Left ventricle myocardium inferior (tissue), 1 donor: Measurements from ENCODE around the gene MSRB2. TPM values are rescaled to one million over a fixed set of nuclear protein-coding genes. Genes with fewer than 3 reads are reported as not detected.

Experiments
- DNase-seq: peaks from one replicate; pipeline ENCODE4 v3.0.0-alpha.2; 2020
- H3K27ac ChIP-seq: fragments of 200-600 bp; replicated peaks from 2 replicates; pipeline ENCODE4 v1.8.0; 2021
- H3K27me3 ChIP-seq: fragments of 200-600 bp; 2 replicates; pipeline ENCODE4 v1.8.0; 2021; ENCODE audit warnings: low read depth
- H3K36me3 ChIP-seq: fragments of 200-600 bp; 2 replicates; pipeline ENCODE4 v1.8.0; 2021
- H3K4me1 ChIP-seq: fragments of 200-600 bp; 2 replicates; pipeline ENCODE4 v1.8.0; 2021
- H3K4me3 ChIP-seq: fragments of 200-600 bp; 2 replicates; pipeline ENCODE4 v1.8.0; 2021; ENCODE audit warnings: mild to moderate bottlenecking, moderate library complexity
- H3K9me3 ChIP-seq: fragments of 200-600 bp; replicated peaks from 2 replicates; pipeline ENCODE4 v1.8.0; 2021
- CTCF ChIP-seq: fragments of 200-600 bp; IDR thresholded peaks from 2 replicates; pipeline ENCODE4 v1.8.0; 2021; ENCODE audit warnings: antibody characterized with exemption, mild to moderate bottlenecking, borderline replicate concordance
- intact Hi-C: fragments of 100-400 bp; cut with micrococcal nuclease; formaldehyde crosslinking; loops from one replicate; pipeline ENCODE4 v1.11.0; 2022
- total RNA-seq: library from RNA; stranded (reverse); fragmentation: NEBNext Ultra II Directional; extraction: Animal tissue kit (Norgen Biotek cat#: 25700); gene quantifications from one replicate; pipeline ENCODE4 v1.2.1, GENCODE V29; 2021
- donor health status: DM: no; HTN: yes; CAD: no; lungs with severe emphysema.

The MSRB2 gene
- total RNA-seq, 1 donor from 2014 or later = 146 TPM

- TF ChIP-seq CTCF = no peak
- intact Hi-C loops = no loop called here
- Histone ChIP-seq H3K4me3 (no peak overlapping the region), H3K36me3 (no peaks in the 10 kb centered on the region), H3K27me3 (peaks cover 17% of the 10 kb centered on the region), H3K27ac (no peak overlapping the region), H3K4me1 (peaks cover 5% of the 10 kb centered on the region), H3K9me3 (no peaks in the 10 kb centered on the region)
- DNase-seq = no peak
Measured at GRCh38 chr10:23073527-23073926, 21.9 kb upstream of the MSRB2 start.

GRCh38 chr10:23075672-23076071, 19.7 kb upstream of the MSRB2 start:
- intact Hi-C loops = no loop called here
- Histone ChIP-seq H3K9me3 (no peaks in the 10 kb centered on the region), H3K4me3 (no peak overlapping the region), H3K27ac (no peak overlapping the region), H3K36me3 (no peaks in the 10 kb centered on the region), H3K27me3 (peaks cover 22% of the 10 kb centered on the region), H3K4me1 (no peaks in the 10 kb centered on the region)
- no peak for TF ChIP-seq CTCF
- DNase-seq = no peak

- no peak overlapping the region for H3K4me3 ChIP-seq
- no peak for TF ChIP-seq CTCF
- no peak overlapping the region for H3K27ac ChIP-seq
- intact Hi-C loops = no loop called here
- no peaks in the 10 kb centered on the region for H3K9me3 ChIP-seq
- peaks cover 11% of the 10 kb centered on the region for H3K4me1 ChIP-seq
- H3K36me3 ChIP-seq = no peaks in the 10 kb centered on the region
- peaks cover 22% of the 10 kb centered on the region for H3K27me3 ChIP-seq
- no peak for DNase-seq
Measured at GRCh38 chr10:23078114-23078513, 17.3 kb upstream of the MSRB2 start.

GRCh38 chr10:23079700-23080099, 15.7 kb upstream of the MSRB2 start:
- peaks cover 22% of the 10 kb centered on the region for H3K27me3 ChIP-seq
- peaks cover 11% of the 10 kb centered on the region for H3K4me1 ChIP-seq
- no peak overlapping the region for H3K4me3 ChIP-seq
- H3K36me3 ChIP-seq = no peaks in the 10 kb centered on the region
- intact Hi-C loops = no loop called here
- H3K27ac ChIP-seq = no peak overlapping the region
- DNase-seq = no peak
- TF ChIP-seq CTCF = no peak
- no peaks in the 10 kb centered on the region for H3K9me3 ChIP-seq

- peaks cover 22% of the 10 kb centered on the region for H3K27me3 ChIP-seq
- intact Hi-C loops = no loop called here
- H3K4me1 ChIP-seq = peaks cover 11% of the 10 kb centered on the region
- no peak for DNase-seq
- H3K36me3 ChIP-seq = no peaks in the 10 kb centered on the region
- TF ChIP-seq CTCF = no peak
- H3K27ac ChIP-seq = no peak overlapping the region
- H3K4me3 ChIP-seq = no peak overlapping the region
- H3K9me3 ChIP-seq = no peaks in the 10 kb centered on the region
Measured at GRCh38 chr10:23080262-23080661, 15.1 kb upstream of the MSRB2 start.
